Upper lobe of left lung (tissue), 6 donors: ENCODE measurements around the gene BEST4. TPM values are rescaled to one million over a fixed set of nuclear protein-coding genes. Genes with fewer than 3 reads are reported as not detected.

ENCODE experiments used
- ATAC-seq, 2 donors: fragments of 200-7000 bp; cut with Tn5 transposase; one replicate each; pipeline ENCODE4 v1.9.1; 2022; ENCODE audit warnings: mild to moderate bottlenecking in 2 of 2, moderate library complexity in 2 of 2; ENCODE audit not compliant: low FRiP score in 2 of 2
- DNase-seq, 2 donors: peaks; one replicate each; pipeline ENCODE4 v3.0.0-alpha.2; 2019 to 2020
- H3K27ac ChIP-seq, 4 donors: fragments of 200-600 bp; sonication (generic); one replicate each; pipeline ENCODE4 v1.5.1; 2016 to 2019
- H3K27me3 ChIP-seq, 4 donors: fragments of 200-600 bp; sonication (generic); one replicate each; pipeline ENCODE4 v1.5.1; 2017 to 2019
- H3K36me3 ChIP-seq, 4 donors: fragments of 200-600 bp; sonication (generic); one replicate each; pipeline ENCODE4 v1.5.1; 2016 to 2019
- H3K4me1 ChIP-seq, 4 donors: fragments of 200-600 bp; sonication (generic); one replicate each; pipeline ENCODE4 v1.5.1; 2018 to 2019
- H3K4me3 ChIP-seq, 4 donors: fragments of 200-600 bp; sonication (generic); one replicate each; pipeline ENCODE4 v1.5.1; 2017 to 2019; ENCODE audit warnings: mild to moderate bottlenecking in 2 of 4, moderate library complexity in 1 of 4
- H3K9me3 ChIP-seq, 4 donors: fragments of 200-600 bp; sonication (generic); one replicate each; pipeline ENCODE4 v1.5.1; 2018 to 2019
- EP300 ChIP-seq, 4 donors: sonication (generic); formaldehyde crosslinking; IDR thresholded peaks; one replicate each; pipeline ENCODE4 v1.5.1; 2017; ENCODE audit warnings: antibody characterized with exemption in 4 of 4, control low read depth in 2 of 4
- POLR2A ChIP-seq, 4 donors: fragments of 450-650 bp; IDR thresholded peaks; one replicate each; pipeline ENCODE4 v1.5.1; 2016 to 2017; ENCODE audit warnings: antibody characterized with exemption in 4 of 4, mild to moderate bottlenecking in 2 of 4
- POLR2AphosphoS5 ChIP-seq, 2 donors: sonication (generic); formaldehyde crosslinking; IDR thresholded peaks; one replicate each; pipeline ENCODE4 v1.5.1; 2017; ENCODE audit warnings: antibody characterized with exemption in 2 of 2
- WGBS, 2 donors: methylation state at CpG; one replicate each; pipeline ENCODE4 v1.1.5; 2017 to 2018; 5-methylcytosine and 5-hydroxymethylcytosine counted together
- total RNA-seq, 6 donors: library from RNA; depleted of rRNA in 4 of 6; stranded (reverse); fragments of >200 nt in 4 of 6; gene quantifications; one replicate each; pipeline versions ENCODE4 v1.1.0 to v1.2.1, GENCODE V29; 2016 to 2021
- TF ChIP-seq, protein P1 (sequence below), 6 experiments: fragments of 450-650 bp in 4 of 6; fragments of 200-600 bp in 2 of 6; sonication (generic) in 2 of 6; IDR thresholded peaks; one replicate each; pipeline ENCODE4 v1.5.1; 2016 to 2019; ENCODE audit warnings: antibody characterized with exemption in 6 of 6
- donor health status: DM: no; HTN: no; CAD: no; lungs with moderate emphysema.
- donor health status: DM: no; HTN: yes; CAD: no; lungs with severe emphysema.

Gene BEST4
- total RNA-seq, 6 donors from 2014 or later, result 0.30 to 9.1 (median 0.81) TPM

GRCh38 chr1:44822131-44822701 is 34.2 kb upstream of the BEST4 start:
- DNase-seq (no peak), ATAC-seq (no peak)
- H3K27ac ChIP-seq, result no peak overlapping the region
- H3K36me3 ChIP-seq, result no peaks in the 10 kb centered on the region
- H3K4me1 ChIP-seq, result peaks cover 16 to 35% (median 26%) of the 10 kb centered on the region in 4 donors
- WGBS, 2 donors, result 95 to 100% methylated on average over 3 to 6 of the region's 6 CpGs
- H3K27me3 ChIP-seq, result no peaks in the 10 kb centered on the region
- no peak for TF ChIP-seq POLR2A (IDR thresholded peaks at IDR 0.05)
- TF ChIP-seq EP300 (IDR thresholded peaks at IDR 0.05), result no peak
- no peak for TF ChIP-seq POLR2AphosphoS5 (IDR thresholded peaks at IDR 0.05)
- TF ChIP-seq, protein P1, sequence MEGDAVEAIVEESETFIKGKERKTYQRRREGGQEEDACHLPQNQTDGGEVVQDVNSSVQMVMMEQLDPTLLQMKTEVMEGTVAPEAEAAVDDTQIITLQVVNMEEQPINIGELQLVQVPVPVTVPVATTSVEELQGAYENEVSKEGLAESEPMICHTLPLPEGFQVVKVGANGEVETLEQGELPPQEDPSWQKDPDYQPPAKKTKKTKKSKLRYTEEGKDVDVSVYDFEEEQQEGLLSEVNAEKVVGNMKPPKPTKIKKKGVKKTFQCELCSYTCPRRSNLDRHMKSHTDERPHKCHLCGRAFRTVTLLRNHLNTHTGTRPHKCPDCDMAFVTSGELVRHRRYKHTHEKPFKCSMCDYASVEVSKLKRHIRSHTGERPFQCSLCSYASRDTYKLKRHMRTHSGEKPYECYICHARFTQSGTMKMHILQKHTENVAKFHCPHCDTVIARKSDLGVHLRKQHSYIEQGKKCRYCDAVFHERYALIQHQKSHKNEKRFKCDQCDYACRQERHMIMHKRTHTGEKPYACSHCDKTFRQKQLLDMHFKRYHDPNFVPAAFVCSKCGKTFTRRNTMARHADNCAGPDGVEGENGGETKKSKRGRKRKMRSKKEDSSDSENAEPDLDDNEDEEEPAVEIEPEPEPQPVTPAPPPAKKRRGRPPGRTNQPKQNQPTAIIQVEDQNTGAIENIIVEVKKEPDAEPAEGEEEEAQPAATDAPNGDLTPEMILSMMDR (IDR thresholded peaks at IDR 0.05), result no peak
- no peaks in the 10 kb centered on the region for H3K9me3 ChIP-seq
- no peak overlapping the region for H3K4me3 ChIP-seq

GRCh38 chr1:44821240-44821715 is 33.3 kb upstream of the BEST4 start:
- peaks cover 16 to 28% (median 20%) of the 10 kb centered on the region in 4 donors for H3K4me1 ChIP-seq
- H3K9me3 ChIP-seq, result no peaks in the 10 kb centered on the region
- peak overlapping the region in 1 of 4 donors; percentile 61 for H3K4me3 ChIP-seq
- H3K27ac ChIP-seq, result peak overlapping the region in 3 of 4 donors; percentile 86 to 93 (median 89)
- no peak for DNase-seq
- TF ChIP-seq EP300 (IDR thresholded peaks at IDR 0.05) (no peak), POLR2A (IDR thresholded peaks at IDR 0.05) (no peak), POLR2AphosphoS5 (IDR thresholded peaks at IDR 0.05) (no peak)
- TF ChIP-seq, protein P1 (IDR thresholded peaks at IDR 0.05), result no peak
- no peaks in the 10 kb centered on the region for H3K36me3 ChIP-seq
- no peaks in the 10 kb centered on the region for H3K27me3 ChIP-seq
- no peak for ATAC-seq
- WGBS, 2 donors, result 84 to 90% methylated on average over 7 to 9 of the region's 9 CpGs

DNA sequence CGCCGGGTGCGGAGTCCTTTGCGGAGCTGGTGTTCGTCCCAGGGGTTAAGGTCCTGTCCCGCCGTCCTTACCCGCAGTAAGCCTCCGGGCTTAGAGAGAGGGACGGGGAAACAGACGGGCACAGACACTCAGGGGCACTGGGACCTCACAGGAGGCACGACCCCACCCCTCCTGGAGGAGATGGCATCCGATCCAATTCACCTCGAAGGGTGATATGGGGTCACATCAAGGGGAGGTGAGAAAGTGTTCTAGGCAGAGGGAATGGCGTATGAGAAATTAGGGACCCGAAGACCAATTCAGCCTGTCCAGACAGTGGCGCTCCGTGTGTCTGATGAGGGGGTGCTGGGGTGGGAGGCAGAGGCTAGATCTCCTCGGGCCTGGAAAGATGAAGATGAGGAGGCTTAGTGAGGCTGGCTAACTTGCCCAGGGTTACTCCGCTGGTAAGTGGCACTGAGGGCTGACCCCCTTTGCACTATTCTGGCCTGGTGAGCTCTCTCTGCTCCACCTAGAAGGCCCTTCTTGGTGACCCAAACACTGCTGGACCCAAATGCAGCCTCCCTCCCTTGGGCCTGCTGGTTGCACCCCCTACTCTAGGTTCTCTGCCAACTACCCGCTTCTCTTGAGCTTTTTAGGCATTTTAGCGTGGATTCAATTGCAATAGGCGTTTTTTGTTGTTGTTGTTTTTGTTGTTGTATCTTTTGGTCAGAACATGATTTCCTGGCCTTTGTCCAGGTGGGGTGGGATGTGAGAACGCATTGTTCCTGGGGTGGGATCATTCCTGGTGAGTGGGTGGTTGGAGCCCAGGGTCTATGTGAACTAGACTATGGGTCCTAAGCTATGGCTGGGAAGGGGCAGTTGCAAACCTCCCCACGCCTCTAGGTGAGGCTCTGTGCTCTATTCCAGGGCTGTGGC is 32.6 kb upstream of the BEST4 start:
- Histone ChIP-seq H3K4me3 (peak overlapping the region; percentile 11 to 61 (median 51)), H3K4me1 (peaks cover 15 to 29% (median 17%) of the 10 kb centered on the region in 4 donors), H3K27ac (peak overlapping the region; percentile 86 to 96 (median 91)), H3K36me3 (peaks cover 0 to 4% (median 0%) of the 10 kb centered on the region in 4 donors), H3K9me3 (no peaks in the 10 kb centered on the region), H3K27me3 (no peaks in the 10 kb centered on the region)
- ATAC-seq, result peak; percentile 27 to 70
- peak in 1 of 2 donors; percentile 91 for DNase-seq
- TF ChIP-seq EP300 (IDR thresholded peaks at IDR 0.05) (no peak), POLR2AphosphoS5 (IDR thresholded peaks at IDR 0.05) (no peak), POLR2A (IDR thresholded peaks at IDR 0.05) (no peak)
- TF ChIP-seq, protein P1 (IDR thresholded peaks at IDR 0.05), result no peak
- 33 to 36% methylated on average over 20 to 23 of the region's 25 CpGs for WGBS, 2 donors

DNA sequence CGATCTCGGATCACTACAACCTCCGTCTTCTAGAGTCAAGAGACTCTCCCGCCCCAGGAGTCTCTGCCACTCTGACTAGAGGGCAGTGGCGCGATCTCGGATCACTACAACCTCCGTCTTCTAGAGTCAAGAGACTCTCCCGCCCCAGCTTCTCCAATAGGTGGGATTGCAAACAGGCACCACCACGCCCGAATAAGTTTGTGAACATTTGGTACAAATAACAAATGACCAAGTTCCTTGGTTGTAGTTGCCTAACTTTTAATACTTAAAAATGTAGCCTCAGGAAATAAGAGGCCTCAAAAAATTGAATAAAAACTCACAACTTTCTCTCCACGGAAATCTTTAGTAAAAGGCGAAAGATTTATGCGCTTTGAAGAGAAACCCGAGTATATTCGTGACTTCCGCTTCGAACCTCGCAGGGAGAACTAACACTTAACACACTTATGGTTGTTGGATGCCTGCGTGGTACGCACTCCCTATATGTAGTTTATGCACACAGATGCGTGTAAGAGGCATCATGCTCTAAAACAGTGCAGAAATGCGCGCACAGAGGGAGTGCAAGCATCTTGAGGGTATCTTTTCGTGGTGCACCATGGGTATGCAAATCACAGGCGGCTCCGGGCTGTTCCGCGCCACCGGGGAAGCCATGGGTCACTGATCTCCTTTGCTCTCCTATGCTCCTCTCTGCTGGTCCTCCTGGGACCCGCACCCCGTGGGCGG is 31.8 kb upstream of the BEST4 start:
- DNase-seq, result peak in 1 of 2 donors; percentile 83
- no peaks in the 10 kb centered on the region for H3K9me3 ChIP-seq
- 1 to 3% methylated on average over 25 to 33 of the region's 33 CpGs for WGBS, 2 donors
- TF ChIP-seq EP300 (IDR thresholded peaks at IDR 0.05) (no peak), POLR2A (IDR thresholded peaks at IDR 0.05) (peak in 3 of 4 donors; percentile 44 to 91 (median 87)), POLR2AphosphoS5 (IDR thresholded peaks at IDR 0.05) (peak; percentile 79 to 96)
- TF ChIP-seq, protein P1 (IDR thresholded peaks at IDR 0.05), result peak in 4 of 6 experiments; percentile 9 to 47 (median 29)
- ATAC-seq, result peak; percentile 88 to 94
- H3K27me3 ChIP-seq, result no peaks in the 10 kb centered on the region
- H3K36me3 ChIP-seq, result peaks cover 0 to 4% (median 0%) of the 10 kb centered on the region in 4 donors
- H3K4me3 ChIP-seq, result peak overlapping the region; percentile 11 to 61 (median 51)
- H3K27ac ChIP-seq, result peak overlapping the region; percentile 86 to 96 (median 91)
- H3K4me1 ChIP-seq, result peaks cover 15 to 37% (median 20%) of the 10 kb centered on the region in 4 donors
